Osteoblast (primary cell): ENCODE measurements around the gene UFD1. TPM values are rescaled to one million over a fixed set of nuclear protein-coding genes. Genes with fewer than 3 reads are reported as not detected.

Experiments used
- DNase-seq: peaks from one replicate; pipeline ENCODE4 v3.0.0; 2011; ENCODE audit warnings: low spot score, mixed read lengths; ENCODE audit not compliant: insufficient read length; ENCODE audit errors: missing footprints
- H2AFZ ChIP-seq: 2 replicates; pipeline ENCODE4 v1.6.0; 2011; ENCODE audit warnings: mild to moderate bottlenecking, low read length
- H3K27ac ChIP-seq: 2 replicates; pipeline ENCODE4 v1.5.1; 2011; ENCODE audit warnings: mild to moderate bottlenecking, low read depth, low read length, moderate library complexity
- H3K27me3 ChIP-seq: 2 replicates; pipeline ENCODE4 v1.6.0; 2012; ENCODE audit warnings: mild to moderate bottlenecking, control low read depth, inconsistent platforms, low read length, moderate library complexity; ENCODE audit not compliant: insufficient read depth
- H3K36me3 ChIP-seq: 2 replicates; pipeline ENCODE4 v1.5.1; 2011; ENCODE audit warnings: mild to moderate bottlenecking, low read length, control low read depth, moderate library complexity; ENCODE audit not compliant: insufficient read depth
- H3K4me1 ChIP-seq: 2 replicates; pipeline ENCODE4 v1.5.1; 2011; ENCODE audit warnings: mild to moderate bottlenecking, low read length, control low read depth, moderate library complexity; ENCODE audit not compliant: insufficient read depth
- H3K4me2 ChIP-seq: 2 replicates; pipeline ENCODE4 v1.6.0; 2011; ENCODE audit warnings: mild to moderate bottlenecking, low read length; ENCODE audit not compliant: insufficient read depth
- H3K4me3 ChIP-seq: fragments of 200-600 bp; sonication (generic); 3 replicates; pipeline ENCODE4 v1.5.1; 2012; ENCODE audit warnings: mild to moderate bottlenecking, low read length, inconsistent platforms; ENCODE audit not compliant: insufficient read depth
- H3K79me2 ChIP-seq: 2 replicates; pipeline ENCODE4 v1.6.0; 2012; ENCODE audit warnings: mild to moderate bottlenecking, low read length, control low read depth, inconsistent platforms; ENCODE audit not compliant: insufficient read depth
- H3K9me3 ChIP-seq: 2 replicates; pipeline ENCODE4 v1.5.1; 2011; ENCODE audit warnings: low read depth, low read length, control low read depth
- H4K20me1 ChIP-seq: 2 replicates; pipeline ENCODE4 v1.6.0; 2012; ENCODE audit warnings: mild to moderate bottlenecking, low read length, control low read depth; ENCODE audit not compliant: insufficient read depth
- CTCF ChIP-seq: IDR thresholded peaks from 2 replicates; pipeline ENCODE4 v1.5.1; 2011; ENCODE audit warnings: mild to moderate bottlenecking, low read depth, low read length, moderate library complexity; ENCODE audit errors: extremely low read depth
- total RNA-seq: library from RNA; depleted of rRNA; stranded (reverse); fragments of >200 nt; gene quantifications from 2 replicates; pipeline ENCODE4 v1.2.3, GENCODE V29; 2012

Gene UFD1
- total RNA-seq, 1 donor = 56.8 TPM

- H3K79me2 ChIP-seq = peaks cover 83% of the 10 kb centered on the region
- H3K27me3 ChIP-seq = no peaks in the 10 kb centered on the region
- peaks cover 42% of the 10 kb centered on the region for H4K20me1 ChIP-seq
- TF ChIP-seq CTCF = no peak
- no peak overlapping the region for H2AFZ ChIP-seq
- no peak overlapping the region for H3K4me2 ChIP-seq
- no peak overlapping the region for H3K4me3 ChIP-seq
- DNase-seq = no peak
- H3K9me3 ChIP-seq = no peaks in the 10 kb centered on the region
- H3K36me3 ChIP-seq = peaks cover 17% of the 10 kb centered on the region
- no peak overlapping the region for H3K27ac ChIP-seq
- no peaks in the 10 kb centered on the region for H3K4me1 ChIP-seq
Measured at GRCh38 chr22:19412923-19413322, 66.1 kb downstream of the UFD1 start.

DNA sequence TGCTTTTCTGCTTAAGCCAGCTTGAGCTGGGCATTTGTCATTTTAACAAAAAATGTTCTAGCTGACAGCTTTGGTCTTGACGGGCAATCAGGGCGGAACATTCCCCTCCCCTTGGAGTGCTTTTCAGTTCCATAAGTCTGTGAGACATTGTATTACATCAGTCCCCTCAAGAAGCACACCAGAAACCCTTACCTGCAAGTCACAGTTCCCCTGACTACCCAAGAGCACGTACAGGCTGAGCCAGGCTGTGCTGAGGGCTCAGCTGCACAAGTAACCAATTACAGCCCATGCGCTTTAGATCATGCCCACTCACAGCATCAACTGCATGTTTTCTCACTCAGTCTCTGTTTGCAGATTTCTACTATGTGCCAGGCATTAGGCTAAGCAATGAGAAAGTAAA, 66.5 kb downstream of the UFD1 start:
- no peak for TF ChIP-seq CTCF
- H3K4me3 ChIP-seq = no peak overlapping the region
- H3K27ac ChIP-seq = no peak overlapping the region
- no peak overlapping the region for H3K4me2 ChIP-seq
- no peaks in the 10 kb centered on the region for H3K4me1 ChIP-seq
- H2AFZ ChIP-seq = no peak overlapping the region
- peaks cover 22% of the 10 kb centered on the region for H3K36me3 ChIP-seq
- H3K27me3 ChIP-seq = no peaks in the 10 kb centered on the region
- no peak for DNase-seq
- H3K79me2 ChIP-seq = peaks cover 79% of the 10 kb centered on the region
- no peaks in the 10 kb centered on the region for H3K9me3 ChIP-seq
- peaks cover 42% of the 10 kb centered on the region for H4K20me1 ChIP-seq

DNA sequence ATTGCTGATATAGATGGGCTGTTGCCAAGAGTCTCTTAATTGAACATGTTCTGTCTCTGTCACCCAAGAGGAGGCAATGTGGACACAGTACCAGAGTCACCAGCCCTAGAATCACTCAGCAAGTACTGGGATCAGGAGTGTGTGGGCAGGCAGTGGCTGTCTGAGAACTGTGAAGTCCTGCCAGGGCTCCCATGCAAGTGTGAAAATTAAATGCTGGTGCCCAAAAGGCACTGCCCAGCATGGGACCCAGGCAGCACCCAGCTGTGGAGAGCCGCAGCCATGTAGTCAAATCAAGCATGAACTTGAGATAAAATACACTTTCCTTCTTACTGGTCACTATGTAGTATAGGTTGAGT, 67.3 kb downstream of the UFD1 start:
- Histone ChIP-seq H3K4me3 (no peak overlapping the region), H2AFZ (no peak overlapping the region), H3K27ac (no peak overlapping the region), H3K27me3 (no peaks in the 10 kb centered on the region), H3K79me2 (peaks cover 72% of the 10 kb centered on the region), H3K9me3 (no peaks in the 10 kb centered on the region), H3K4me2 (no peak overlapping the region), H3K36me3 (peaks cover 30% of the 10 kb centered on the region), H3K4me1 (no peaks in the 10 kb centered on the region), H4K20me1 (peaks cover 41% of the 10 kb centered on the region)
- no peak for DNase-seq
- no peak for TF ChIP-seq CTCF

DNA sequence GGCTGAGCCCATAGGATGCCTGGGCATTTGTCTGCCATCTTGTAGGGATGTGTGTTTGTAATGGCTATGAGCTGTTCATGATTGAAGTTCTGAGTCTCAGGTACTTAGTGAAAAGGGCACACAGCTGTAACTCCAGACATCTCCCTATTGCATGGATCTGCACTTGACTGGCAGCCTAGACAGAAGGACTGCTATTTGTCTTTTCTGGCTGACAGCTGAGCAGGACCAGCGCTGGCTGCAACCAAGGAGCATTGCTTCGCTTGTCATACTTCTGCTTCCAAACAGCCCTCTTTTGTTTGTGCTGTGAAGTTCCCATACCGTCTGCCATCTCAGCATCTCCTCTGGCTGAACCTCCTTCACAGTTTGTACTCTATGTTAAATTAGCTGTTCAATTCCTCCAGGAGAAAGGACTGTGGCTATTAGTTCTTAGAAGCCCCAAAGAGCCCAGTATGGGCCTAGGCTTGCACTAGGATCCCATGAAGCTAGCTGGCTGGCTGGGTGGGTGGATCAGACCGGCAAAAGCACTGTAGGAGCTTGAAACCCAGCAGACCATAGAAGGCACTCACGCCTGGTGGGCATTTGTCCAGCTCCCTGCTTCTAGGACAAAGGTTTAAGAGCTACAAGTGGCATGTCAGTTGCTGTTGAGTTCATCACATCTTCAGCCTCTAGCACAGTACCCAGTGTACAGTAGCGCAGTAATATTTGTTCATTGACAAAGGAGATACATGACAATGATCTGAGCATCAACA, 67.9 kb downstream of the UFD1 start:
- no peak for DNase-seq
- Histone ChIP-seq H3K79me2 (peaks cover 67% of the 10 kb centered on the region), H3K27ac (no peak overlapping the region), H3K4me3 (no peak overlapping the region), H3K27me3 (no peaks in the 10 kb centered on the region), H3K9me3 (no peaks in the 10 kb centered on the region), H3K4me1 (no peaks in the 10 kb centered on the region), H4K20me1 (peaks cover 35% of the 10 kb centered on the region), H3K4me2 (no peak overlapping the region), H2AFZ (no peak overlapping the region), H3K36me3 (peaks cover 36% of the 10 kb centered on the region)
- no peak for TF ChIP-seq CTCF
